WTC11 (cell line): ENCODE measurements around the gene PHTF1. TPM values are rescaled to one million over a fixed set of nuclear protein-coding genes. Genes with fewer than 3 reads are reported as not detected.

ENCODE experiments used
- ATAC-seq: fragments of 200-7000 bp; cut with Tn5 transposase; 2 replicates; pipeline ENCODE4 v1.10.0; 2021; ENCODE audit warnings: mild to moderate bottlenecking, moderate library complexity
- CTCF ChIA-PET: fragments of 300-600 bp; sonication (Branson Sonifier 250); formaldehyde crosslinking; loops from one replicate; lab custom pipeline; 2021; ENCODE audit warnings: antibody characterized with exemption; lab: Charles Lee
- POLR2A ChIA-PET: fragments of 350-600 bp; sonication (Branson Sonifier 250); formaldehyde crosslinking; loops from one replicate; lab custom pipeline; 2021; ENCODE audit warnings: antibody characterized with exemption; lab: Charles Lee
- DNase-seq: peaks from one replicate; pipeline ENCODE4 v3.0.0; 2021; ENCODE audit warnings: low spot score
- H3K27ac Mint-ChIP-seq: 2 replicates; pipeline ENCODE4 v1.8.0; 2021; ENCODE audit warnings: mixed read lengths
- H3K27me3 Mint-ChIP-seq: 2 replicates; pipeline ENCODE4 v1.8.0; 2021; ENCODE audit warnings: low read depth, mild to moderate bottlenecking, moderate library complexity, mixed read lengths
- H3K36me3 Mint-ChIP-seq: 2 replicates; pipeline ENCODE4 v1.8.0; 2021; ENCODE audit warnings: mixed read lengths
- H3K4me1 Mint-ChIP-seq: 2 replicates; pipeline ENCODE4 v1.8.0; 2022; ENCODE audit warnings: mixed read lengths
- H3K4me3 Mint-ChIP-seq: 2 replicates; pipeline ENCODE4 v1.8.0; 2021; ENCODE audit warnings: mild to moderate bottlenecking, moderate library complexity, mixed read lengths
- H3K9me3 Mint-ChIP-seq: 2 replicates; pipeline ENCODE4 v1.8.0; 2021; ENCODE audit warnings: mixed read lengths
- CBFB ChIP-seq: sonication (generic); formaldehyde crosslinking; IDR thresholded peaks from 2 replicates; pipeline ENCODE4 v1.8.1; 2022; ENCODE audit warnings: mild to moderate bottlenecking, low read depth, missing genetic modification reagents
- ETV6 ChIP-seq: sonication (generic); formaldehyde crosslinking; IDR thresholded peaks from 2 replicates; pipeline ENCODE4 v1.8.1; 2022; ENCODE audit warnings: mild to moderate bottlenecking, missing genetic modification reagents
- KAT7 ChIP-seq: sonication (generic); formaldehyde crosslinking; IDR thresholded peaks from 2 replicates; pipeline ENCODE4 v1.8.1; 2023; ENCODE audit warnings: missing genetic modification reagents, mild to moderate bottlenecking, borderline replicate concordance
- MXD4 ChIP-seq: fragments of 250-450 bp; sonication (Bioruptor Pico); IDR thresholded peaks from 2 replicates; pipeline ENCODE4 v1.8.0; 2021; ENCODE audit warnings: mild to moderate bottlenecking, moderate library complexity, borderline replicate concordance
- MYBL2 ChIP-seq: sonication (generic); formaldehyde crosslinking; IDR thresholded peaks from 2 replicates; pipeline ENCODE4 v1.8.1; 2023; ENCODE audit warnings: mild to moderate bottlenecking, moderate library complexity, missing genetic modification reagents
- NFATC4 ChIP-seq: fragments of 250-450 bp; sonication (Bioruptor Pico); IDR thresholded peaks from 2 replicates; pipeline ENCODE4 v1.9.0; 2021; ENCODE audit warnings: mild to moderate bottlenecking
- SMAD4 ChIP-seq: sonication (generic); formaldehyde crosslinking; IDR thresholded peaks from 2 replicates; pipeline ENCODE4 v1.8.0; 2022; ENCODE audit warnings: mild to moderate bottlenecking, missing genetic modification reagents
- SOX15 ChIP-seq: fragments of 250-450 bp; sonication (Bioruptor Pico); IDR thresholded peaks from 2 replicates; pipeline ENCODE4 v1.9.0; 2021; ENCODE audit warnings: mild to moderate bottlenecking
- TP53 ChIP-seq: sonication (generic); formaldehyde crosslinking; IDR thresholded peaks from 2 replicates; pipeline ENCODE4 v1.8.1; 2023; ENCODE audit warnings: mild to moderate bottlenecking, missing genetic modification reagents
- ZBTB21 ChIP-seq: sonication (generic); formaldehyde crosslinking; IDR thresholded peaks from 2 replicates; pipeline ENCODE4 v1.8.1; 2023; ENCODE audit warnings: mild to moderate bottlenecking, missing genetic modification reagents, borderline replicate concordance
- ZNF671 ChIP-seq: fragments of 250-450 bp; sonication (Bioruptor Pico); IDR thresholded peaks from 2 replicates; pipeline ENCODE4 v1.8.0; 2021; ENCODE audit warnings: mild to moderate bottlenecking
- total RNA-seq: library from RNA; stranded (reverse); gene quantifications from 3 replicates; pipeline ENCODE4 v1.2.3, GENCODE V29; 2021
- TF ChIP-seq, protein P1 (sequence below): fragments of 250-450 bp; sonication (Bioruptor Pico); IDR thresholded peaks from 2 replicates; pipeline ENCODE4 v1.8.0; 2021; ENCODE audit warnings: mild to moderate bottlenecking
- TF ChIP-seq, protein P2 (sequence below): sonication (generic); formaldehyde crosslinking; IDR thresholded peaks from 2 replicates; pipeline ENCODE4 v1.8.0; 2023; ENCODE audit warnings: missing genetic modification reagents
- TF ChIP-seq, protein P3 (sequence below): fragments of 250-450 bp; sonication (Bioruptor Pico); IDR thresholded peaks from 2 replicates; pipeline ENCODE4 v1.9.0; 2021; ENCODE audit warnings: mild to moderate bottlenecking
- TF ChIP-seq, protein P4 (sequence below): sonication (generic); formaldehyde crosslinking; conservative IDR thresholded peaks from 2 replicates; pipeline ENCODE4 v1.8.1; 2023; ENCODE audit warnings: mild to moderate bottlenecking, low read depth, missing genetic modification reagents, moderate library complexity
- TF ChIP-seq, protein P5 (sequence below): fragments of 250-450 bp; sonication (Bioruptor Pico); conservative IDR thresholded peaks from 2 replicates; pipeline ENCODE4 v1.9.0; 2021; ENCODE audit warnings: mild to moderate bottlenecking
- TF ChIP-seq, protein P6 (sequence below): sonication (generic); formaldehyde crosslinking; IDR thresholded peaks from 2 replicates; pipeline ENCODE4 v1.8.1; 2022; ENCODE audit warnings: low read depth, missing genetic modification reagents, borderline replicate concordance
- TF ChIP-seq, protein P7 (sequence below): fragments of 250-450 bp; sonication (Bioruptor Pico); IDR thresholded peaks from 2 replicates; pipeline ENCODE4 v1.9.0; 2021; ENCODE audit warnings: mild to moderate bottlenecking, borderline replicate concordance

PHTF1 gene
- total RNA-seq, 1 experiment from 2014 or later = 28.7 TPM

DNA sequence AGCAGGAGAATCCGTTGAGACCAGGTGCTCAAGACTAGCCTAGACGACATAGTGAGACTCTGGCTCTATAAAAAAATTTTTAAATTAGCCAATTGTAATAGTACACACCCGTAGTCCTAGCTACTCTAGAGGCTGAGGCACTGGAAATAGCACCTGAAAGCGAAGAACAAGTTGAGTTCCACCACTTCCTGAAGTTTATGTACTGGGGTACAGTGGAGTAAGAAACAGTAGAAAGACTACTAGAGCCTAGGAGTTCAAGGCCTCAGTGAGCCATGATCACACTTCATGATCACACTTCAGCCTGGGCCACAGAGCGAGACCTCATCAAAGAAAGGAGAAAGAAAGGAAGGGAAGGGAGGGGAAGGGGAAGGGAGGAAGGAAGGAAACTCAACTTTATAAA is 33.2 kb upstream of the PHTF1 start:
- CTCF ChIA-PET = interaction anchor here (1.1 kb wide), 1 partner anchor 13 kb away, joined by 3 read pairs; no protein-coding TSS in a partner anchor
- no peak overlapping the region for H3K4me3 Mint-ChIP-seq

DNA sequence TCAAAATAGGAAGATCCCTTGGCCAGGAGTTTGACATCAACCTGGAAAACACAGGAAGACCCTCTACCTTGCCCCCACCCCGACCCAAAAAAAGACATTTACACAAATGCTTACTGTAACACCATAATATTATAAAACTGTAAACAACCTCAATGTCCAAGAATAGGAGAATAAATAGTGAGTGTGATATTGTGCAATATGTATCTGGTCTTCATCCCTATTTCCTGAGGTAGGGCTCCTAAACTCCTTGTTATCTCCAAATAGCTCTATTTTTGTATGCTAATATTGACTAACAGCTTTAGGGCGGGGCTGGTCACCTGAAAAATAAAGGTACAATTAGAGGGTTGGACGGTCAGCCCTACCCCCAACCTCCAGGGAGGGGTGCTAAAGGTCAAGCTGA is 29.5 kb upstream of the PHTF1 start:
- POLR2A ChIA-PET = interaction anchor here (0.5 kb wide), 1 partner anchor 235 kb away, joined by 5 read pairs; no protein-coding TSS in a partner anchor
- Mint-ChIP-seq H3K9me3 (no peaks in the 10 kb centered on the region), H3K27me3 (no peaks in the 10 kb centered on the region), H3K4me3 (no peak overlapping the region), H3K36me3 (peaks cover 5% of the 10 kb centered on the region), H3K4me1 (peaks cover 29% of the 10 kb centered on the region), H3K27ac (no peak overlapping the region)
- CTCF ChIA-PET = no interaction called here
- DNase-seq (no peak), ATAC-seq (no peak)
- TF ChIP-seq, protein P1, sequence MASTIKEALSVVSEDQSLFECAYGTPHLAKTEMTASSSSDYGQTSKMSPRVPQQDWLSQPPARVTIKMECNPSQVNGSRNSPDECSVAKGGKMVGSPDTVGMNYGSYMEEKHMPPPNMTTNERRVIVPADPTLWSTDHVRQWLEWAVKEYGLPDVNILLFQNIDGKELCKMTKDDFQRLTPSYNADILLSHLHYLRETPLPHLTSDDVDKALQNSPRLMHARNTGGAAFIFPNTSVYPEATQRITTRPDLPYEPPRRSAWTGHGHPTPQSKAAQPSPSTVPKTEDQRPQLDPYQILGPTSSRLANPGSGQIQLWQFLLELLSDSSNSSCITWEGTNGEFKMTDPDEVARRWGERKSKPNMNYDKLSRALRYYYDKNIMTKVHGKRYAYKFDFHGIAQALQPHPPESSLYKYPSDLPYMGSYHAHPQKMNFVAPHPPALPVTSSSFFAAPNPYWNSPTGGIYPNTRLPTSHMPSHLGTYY (CRISPR knock-in tag) = no peak
- TF ChIP-seq NFATC4 = no peak
- TF ChIP-seq KAT7 (CRISPR knock-in tag) = no peak
- TF ChIP-seq SMAD4 = no peak
- TF ChIP-seq, protein P2, sequence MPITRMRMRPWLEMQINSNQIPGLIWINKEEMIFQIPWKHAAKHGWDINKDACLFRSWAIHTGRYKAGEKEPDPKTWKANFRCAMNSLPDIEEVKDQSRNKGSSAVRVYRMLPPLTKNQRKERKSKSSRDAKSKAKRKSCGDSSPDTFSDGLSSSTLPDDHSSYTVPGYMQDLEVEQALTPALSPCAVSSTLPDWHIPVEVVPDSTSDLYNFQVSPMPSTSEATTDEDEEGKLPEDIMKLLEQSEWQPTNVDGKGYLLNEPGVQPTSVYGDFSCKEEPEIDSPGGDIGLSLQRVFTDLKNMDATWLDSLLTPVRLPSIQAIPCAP (CRISPR knock-in tag) = no peak
- no peak for TF ChIP-seq ZNF671 (CRISPR knock-in tag)
- no peak for TF ChIP-seq MXD4
- no peak for TF ChIP-seq TP53 (CRISPR knock-in tag)

More for the DNA sequence above, 33.2 kb upstream of the PHTF1 start:
- H3K4me1 Mint-ChIP-seq = peaks cover 20% of the 10 kb centered on the region
- no peak for DNase-seq
- POLR2A ChIA-PET = interaction anchor here (0.6 kb wide), 2 partner anchors 20 to 707 kb away, joined by 3 to 12 read pairs; partner anchors contain the start of gene RSBN1
- TF ChIP-seq, protein P3, sequence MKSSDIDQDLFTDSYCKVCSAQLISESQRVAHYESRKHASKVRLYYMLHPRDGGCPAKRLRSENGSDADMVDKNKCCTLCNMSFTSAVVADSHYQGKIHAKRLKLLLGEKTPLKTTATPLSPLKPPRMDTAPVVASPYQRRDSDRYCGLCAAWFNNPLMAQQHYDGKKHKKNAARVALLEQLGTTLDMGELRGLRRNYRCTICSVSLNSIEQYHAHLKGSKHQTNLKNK (CRISPR knock-in tag) = no peak
- TF ChIP-seq ETV6 (CRISPR knock-in tag) (no peak), KAT7 (CRISPR knock-in tag) (no peak), ZBTB21 (CRISPR knock-in tag) (no peak), SOX15 (no peak), ZNF671 (CRISPR knock-in tag) (no peak), MYBL2 (CRISPR knock-in tag) (no peak), CBFB (CRISPR knock-in tag) (no peak)
- TF ChIP-seq, protein P4, sequence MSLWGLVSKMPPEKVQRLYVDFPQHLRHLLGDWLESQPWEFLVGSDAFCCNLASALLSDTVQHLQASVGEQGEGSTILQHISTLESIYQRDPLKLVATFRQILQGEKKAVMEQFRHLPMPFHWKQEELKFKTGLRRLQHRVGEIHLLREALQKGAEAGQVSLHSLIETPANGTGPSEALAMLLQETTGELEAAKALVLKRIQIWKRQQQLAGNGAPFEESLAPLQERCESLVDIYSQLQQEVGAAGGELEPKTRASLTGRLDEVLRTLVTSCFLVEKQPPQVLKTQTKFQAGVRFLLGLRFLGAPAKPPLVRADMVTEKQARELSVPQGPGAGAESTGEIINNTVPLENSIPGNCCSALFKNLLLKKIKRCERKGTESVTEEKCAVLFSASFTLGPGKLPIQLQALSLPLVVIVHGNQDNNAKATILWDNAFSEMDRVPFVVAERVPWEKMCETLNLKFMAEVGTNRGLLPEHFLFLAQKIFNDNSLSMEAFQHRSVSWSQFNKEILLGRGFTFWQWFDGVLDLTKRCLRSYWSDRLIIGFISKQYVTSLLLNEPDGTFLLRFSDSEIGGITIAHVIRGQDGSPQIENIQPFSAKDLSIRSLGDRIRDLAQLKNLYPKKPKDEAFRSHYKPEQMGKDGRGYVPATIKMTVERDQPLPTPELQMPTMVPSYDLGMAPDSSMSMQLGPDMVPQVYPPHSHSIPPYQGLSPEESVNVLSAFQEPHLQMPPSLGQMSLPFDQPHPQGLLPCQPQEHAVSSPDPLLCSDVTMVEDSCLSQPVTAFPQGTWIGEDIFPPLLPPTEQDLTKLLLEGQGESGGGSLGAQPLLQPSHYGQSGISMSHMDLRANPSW (CRISPR knock-in tag) = no peak
- TF ChIP-seq, protein P5, sequence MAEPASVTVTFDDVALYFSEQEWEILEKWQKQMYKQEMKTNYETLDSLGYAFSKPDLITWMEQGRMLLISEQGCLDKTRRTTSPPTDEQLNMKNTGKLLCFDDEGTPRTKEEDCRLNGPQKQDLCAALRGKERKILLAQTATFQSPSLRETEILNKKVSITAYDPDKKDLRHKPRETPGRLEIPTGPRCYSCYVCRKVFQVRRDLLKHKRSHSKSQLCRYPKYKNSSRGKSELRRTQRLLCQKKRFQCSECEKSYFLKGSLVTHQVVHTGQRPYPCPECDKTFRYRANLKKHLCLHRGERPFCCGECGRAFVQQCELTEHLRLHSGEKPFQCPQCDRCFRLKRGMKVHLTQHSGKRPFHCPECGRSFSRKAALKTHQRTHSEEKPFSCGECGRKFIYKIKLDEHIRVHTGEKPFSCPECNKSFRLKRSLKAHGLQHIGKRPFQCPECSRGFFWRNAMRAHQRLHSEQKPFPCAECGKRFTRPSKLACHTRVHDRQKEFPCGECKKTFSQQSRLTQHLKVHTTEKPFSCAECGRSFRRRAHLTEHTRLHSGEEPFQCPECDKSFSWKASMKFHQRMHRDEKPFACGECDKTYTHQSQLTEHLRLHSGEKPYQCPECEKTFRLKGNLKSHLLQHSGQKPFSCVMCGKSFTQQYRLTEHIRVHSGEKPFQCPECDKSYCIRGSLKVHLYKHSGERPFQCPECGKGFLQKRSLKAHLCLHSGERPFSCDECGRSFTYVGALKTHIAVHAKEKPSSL (CRISPR knock-in tag) = no peak
- TF ChIP-seq, protein P6, sequence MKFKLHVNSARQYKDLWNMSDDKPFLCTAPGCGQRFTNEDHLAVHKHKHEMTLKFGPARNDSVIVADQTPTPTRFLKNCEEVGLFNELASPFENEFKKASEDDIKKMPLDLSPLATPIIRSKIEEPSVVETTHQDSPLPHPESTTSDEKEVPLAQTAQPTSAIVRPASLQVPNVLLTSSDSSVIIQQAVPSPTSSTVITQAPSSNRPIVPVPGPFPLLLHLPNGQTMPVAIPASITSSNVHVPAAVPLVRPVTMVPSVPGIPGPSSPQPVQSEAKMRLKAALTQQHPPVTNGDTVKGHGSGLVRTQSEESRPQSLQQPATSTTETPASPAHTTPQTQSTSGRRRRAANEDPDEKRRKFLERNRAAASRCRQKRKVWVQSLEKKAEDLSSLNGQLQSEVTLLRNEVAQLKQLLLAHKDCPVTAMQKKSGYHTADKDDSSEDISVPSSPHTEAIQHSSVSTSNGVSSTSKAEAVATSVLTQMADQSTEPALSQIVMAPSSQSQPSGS (CRISPR knock-in tag) = no peak
- TF ChIP-seq, protein P7, sequence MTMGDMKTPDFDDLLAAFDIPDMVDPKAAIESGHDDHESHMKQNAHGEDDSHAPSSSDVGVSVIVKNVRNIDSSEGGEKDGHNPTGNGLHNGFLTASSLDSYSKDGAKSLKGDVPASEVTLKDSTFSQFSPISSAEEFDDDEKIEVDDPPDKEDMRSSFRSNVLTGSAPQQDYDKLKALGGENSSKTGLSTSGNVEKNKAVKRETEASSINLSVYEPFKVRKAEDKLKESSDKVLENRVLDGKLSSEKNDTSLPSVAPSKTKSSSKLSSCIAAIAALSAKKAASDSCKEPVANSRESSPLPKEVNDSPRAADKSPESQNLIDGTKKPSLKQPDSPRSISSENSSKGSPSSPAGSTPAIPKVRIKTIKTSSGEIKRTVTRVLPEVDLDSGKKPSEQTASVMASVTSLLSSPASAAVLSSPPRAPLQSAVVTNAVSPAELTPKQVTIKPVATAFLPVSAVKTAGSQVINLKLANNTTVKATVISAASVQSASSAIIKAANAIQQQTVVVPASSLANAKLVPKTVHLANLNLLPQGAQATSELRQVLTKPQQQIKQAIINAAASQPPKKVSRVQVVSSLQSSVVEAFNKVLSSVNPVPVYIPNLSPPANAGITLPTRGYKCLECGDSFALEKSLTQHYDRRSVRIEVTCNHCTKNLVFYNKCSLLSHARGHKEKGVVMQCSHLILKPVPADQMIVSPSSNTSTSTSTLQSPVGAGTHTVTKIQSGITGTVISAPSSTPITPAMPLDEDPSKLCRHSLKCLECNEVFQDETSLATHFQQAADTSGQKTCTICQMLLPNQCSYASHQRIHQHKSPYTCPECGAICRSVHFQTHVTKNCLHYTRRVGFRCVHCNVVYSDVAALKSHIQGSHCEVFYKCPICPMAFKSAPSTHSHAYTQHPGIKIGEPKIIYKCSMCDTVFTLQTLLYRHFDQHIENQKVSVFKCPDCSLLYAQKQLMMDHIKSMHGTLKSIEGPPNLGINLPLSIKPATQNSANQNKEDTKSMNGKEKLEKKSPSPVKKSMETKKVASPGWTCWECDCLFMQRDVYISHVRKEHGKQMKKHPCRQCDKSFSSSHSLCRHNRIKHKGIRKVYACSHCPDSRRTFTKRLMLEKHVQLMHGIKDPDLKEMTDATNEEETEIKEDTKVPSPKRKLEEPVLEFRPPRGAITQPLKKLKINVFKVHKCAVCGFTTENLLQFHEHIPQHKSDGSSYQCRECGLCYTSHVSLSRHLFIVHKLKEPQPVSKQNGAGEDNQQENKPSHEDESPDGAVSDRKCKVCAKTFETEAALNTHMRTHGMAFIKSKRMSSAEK (CRISPR knock-in tag) = no peak
- TF ChIP-seq, all 79 proteins: peak for 0
- Mint-ChIP-seq H3K36me3 (peaks cover 27% of the 10 kb centered on the region), H3K27ac (peak overlapping the region; percentile 86; the same call in 1 of the 2 replicates), H3K27me3 (no peaks in the 10 kb centered on the region), H3K9me3 (no peaks in the 10 kb centered on the region)
- ATAC-seq = no peak
